Measurements from ENCODE around the gene ADCY4.

- TF ChIP-seq POLR2A (IDR thresholded peaks at IDR 0.05; ENCODE audit: low read depth, low read length) (0 out of 2 replicates have a peak, but pooled peaks have one; percentile 9), POLR2AphosphoS5 (IDR thresholded peaks at IDR 0.05; ENCODE audit: low read depth, low read length) (peak; percentile 23; the same call in 1 of the 2 replicates), TAF1 (IDR thresholded peaks at IDR 0.05; ENCODE audit: low read depth, low read length) (0 out of 2 replicates have a peak, but pooled peaks have one; percentile 17), POU2F2 (IDR thresholded peaks at IDR 0.05; ENCODE audit: low read depth, low read length) (no peak), SPI1 (IDR thresholded peaks at IDR 0.05; ENCODE audit: low read depth, low read length) (no peak)
Measured at GRCh38 chr14:24310646-24311604, 23.9 kb downstream of the ADCY4 start, which contains the start of gene LTB4R.

All from GM12891 (cell line).